ENCODE measurements around the gene OPTC. TPM values are rescaled to one million over a fixed set of nuclear protein-coding genes. Genes with fewer than 3 reads are reported as not detected.

The OPTC gene
- total and polyA plus RNA-seq, 2 of the 8 experiments (the other 6 are each of a cell fraction or from before 2014, with no cell fraction given) = 1.1 to 4.0 TPM

DNA sequence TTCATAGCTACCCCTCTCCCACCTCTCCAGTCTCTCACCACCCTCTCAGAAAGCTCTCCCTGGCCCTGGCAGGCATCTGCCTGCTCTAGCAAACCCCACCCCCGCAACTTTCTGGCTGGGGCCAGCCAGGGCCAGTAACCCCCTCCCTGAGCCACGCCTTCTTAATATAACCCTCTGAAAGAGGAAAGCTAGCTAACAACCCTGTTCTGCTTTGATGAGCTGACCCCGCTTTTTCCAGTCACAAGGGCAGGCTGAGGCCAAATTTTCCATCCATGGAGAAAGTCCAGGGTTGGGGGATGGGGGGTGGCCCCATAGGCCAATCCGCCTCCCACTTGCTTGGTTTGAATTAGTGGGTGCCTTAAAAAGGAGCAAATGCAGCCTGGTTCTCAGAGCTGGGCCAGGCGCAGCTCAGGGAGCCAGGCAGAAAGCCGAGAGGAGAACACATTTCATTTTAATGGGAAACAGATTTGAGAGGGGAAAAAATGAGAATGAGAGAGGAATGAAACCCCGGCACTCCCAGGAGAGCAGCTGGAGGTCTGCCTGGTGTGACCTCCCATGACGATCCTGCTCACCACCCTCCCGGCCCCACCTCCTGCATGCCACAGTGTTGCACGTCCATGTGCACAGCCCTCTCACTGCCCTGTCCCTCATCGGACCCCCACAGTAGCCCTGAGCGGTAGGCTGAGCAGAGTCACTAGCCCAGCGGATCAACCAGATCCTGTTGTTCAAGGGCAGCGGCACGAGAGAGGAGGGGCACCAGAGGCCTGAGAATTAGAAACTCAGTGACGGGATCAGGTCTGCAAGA is 62.3 kb downstream of the OPTC start:
- Histone ChIP-seq H2AFZ (ENCODE audit: low read length) (peak overlapping the region; percentile 1; the same call in 1 of the 2 replicates), H2BK12ac (ENCODE audit: low read depth, low read length) (peak overlapping the region; percentile 100), H3K4me1 (replicated peaks in 1 of 4; ENCODE audit: control insufficient read depth in 3 of 4, insufficient read depth in 4 of 4, low read length in 3 of 4) (peaks cover 4 to 18% (median 15%) of the 10 kb centered on the region in 4 experiments), H4K8ac (ENCODE audit: extremely low read depth, insufficient read depth, low read length) (no peak overlapping the region; the same call in none of the 2 replicates), H3K9ac (replicated peaks in 1 of 4; ENCODE audit: extremely low read depth in 1 of 4, low read depth in 3 of 4, low read length in 3 of 4) (peak overlapping the region in 1 of 4 experiments; percentile 43; a peak in 1 of 7 replicates), H3K36me3 (ENCODE audit: control insufficient read depth in 2 of 4, insufficient read depth in 4 of 4, low read length in 3 of 4) (no peaks in the 10 kb centered on the region), H3K27me3 (replicated peaks in 1 of 4; ENCODE audit: control insufficient read depth in 3 of 4, extremely low read depth in 1 of 4, insufficient read depth in 3 of 4, low read length in 3 of 4) (no peaks in the 10 kb centered on the region), H3K23me2 (ENCODE audit: low read depth, low read length) (no peaks in the 10 kb centered on the region), H2BK15ac (ENCODE audit: low read length) (peak overlapping the region; percentile 66; the same call in 1 of the 2 replicates), H2BK5ac (ENCODE audit: low read depth, low read length) (peak overlapping the region; percentile 93), H3K4ac (replicated peaks; ENCODE audit: insufficient read length, low read depth, low read length) (no peak overlapping the region), H3K79me2 (ENCODE audit: control insufficient read depth in 1 of 2, insufficient read depth in 2 of 2, low read length in 2 of 2) (no peaks in the 10 kb centered on the region), H3K23ac (ENCODE audit: insufficient read length) (no peak overlapping the region), H3K4me2 (ENCODE audit: insufficient read depth in 1 of 2, low read depth in 2 of 2, low read length in 2 of 2) (peak overlapping the region; percentile 51 to 52; a peak in 3 of 4 replicates), H3K9me3 (ENCODE audit: insufficient read depth in 2 of 2, low read depth in 1 of 2, low read length in 1 of 2) (no peaks in the 10 kb centered on the region), H3K56ac (replicated peaks; ENCODE audit: insufficient read length, low read depth, low read length) (no peak overlapping the region), H3K18ac (ENCODE audit: extremely low read depth, low read length) (peak overlapping the region; percentile 92), H4K91ac (replicated peaks; ENCODE audit: insufficient read length, low read length) (peak overlapping the region; percentile 5), H4K20me1 (replicated peaks in 1 of 2; ENCODE audit: control insufficient read depth in 1 of 2, insufficient read depth in 2 of 2, low read length in 2 of 2) (no peaks in the 10 kb centered on the region), H2BK120ac (replicated peaks; ENCODE audit: low read depth, low read length) (peak overlapping the region; percentile 1), H3K14ac (ENCODE audit: insufficient read length) (no peak overlapping the region), H3K27ac (ENCODE audit: low read depth, low read length) (no peak overlapping the region), H2AK5ac (ENCODE audit: low read depth, low read length) (peak overlapping the region; percentile 85), H2BK20ac (ENCODE audit: low read length) (peak overlapping the region; percentile 93; the same call in 1 of the 2 replicates), H3K79me1 (ENCODE audit: low read depth, low read length) (no peaks in the 10 kb centered on the region), H4K5ac (ENCODE audit: insufficient read length, low read depth, low read length) (no peak overlapping the region), H3K4me3 (ENCODE audit: extremely low read depth in 1 of 4, insufficient read depth in 2 of 4, low read depth in 3 of 4, low read length in 4 of 4) (peak overlapping the region in 1 of 4 experiments; percentile 21; a peak in 2 of 8 replicates)
- FAIRE-seq (no peak), DNase-seq (ENCODE audit: low read depth in 1 of 2, low spot score in 2 of 2) (peak in 1 of 2 experiments; percentile 62)
- 49% methylated on average over 15 of the region's 16 CpGs; no CpG with 5 or more reads in 1 of the 2 experiments for WGBS, 2 experiments (ENCODE audit: extremely low coverage in 1 of 2, insufficient coverage in 1 of 2, insufficient read length in 1 of 2, insufficient replicate concordance in 2 of 2, low coverage in 1 of 2, low lambda C conversion rate in 2 of 2, missing lambda C conversion rate in 1 of 2)
- ChIA-PET CTCF (ENCODE audit: partially characterized antibody) (interaction anchor here (0.6 to 3.5 kb wide), 13 partner anchors 10 to 516 kb away, joined by 3 to 13 read pairs (median 4); no protein-coding TSS in a partner anchor), POLR2A (ENCODE audit: partially characterized antibody) (interaction anchor here (0.6 to 1.6 kb wide), 6 partner anchors 10 to 616 kb away, joined by 3 to 4 read pairs (median 4); no protein-coding TSS in a partner anchor)
- TF ChIP-seq ZNF274 (IDR thresholded peaks at IDR 0.05; ENCODE audit: borderline replicate concordance, extremely low read depth, low read length) = no peak
- no peak for TF ChIP-seq NANOG (IDR thresholded peaks at IDR 0.05; ENCODE audit: insufficient read depth, low read depth, low read length, poor library complexity, severe bottlenecking)
- TF ChIP-seq RFX5 (IDR thresholded peaks at IDR 0.05; ENCODE audit: borderline replicate concordance, low read depth, low read length) = no peak
- no peak for TF ChIP-seq EP300 (IDR thresholded peaks at IDR 0.05; ENCODE audit: borderline replicate concordance in 1 of 2, low read depth in 2 of 2, low read length in 2 of 2)
- TF ChIP-seq BCL11A (IDR thresholded peaks at IDR 0.05; ENCODE audit: low read depth in 2 of 2, low read length in 2 of 2) = no peak
- TF ChIP-seq, protein P1, sequence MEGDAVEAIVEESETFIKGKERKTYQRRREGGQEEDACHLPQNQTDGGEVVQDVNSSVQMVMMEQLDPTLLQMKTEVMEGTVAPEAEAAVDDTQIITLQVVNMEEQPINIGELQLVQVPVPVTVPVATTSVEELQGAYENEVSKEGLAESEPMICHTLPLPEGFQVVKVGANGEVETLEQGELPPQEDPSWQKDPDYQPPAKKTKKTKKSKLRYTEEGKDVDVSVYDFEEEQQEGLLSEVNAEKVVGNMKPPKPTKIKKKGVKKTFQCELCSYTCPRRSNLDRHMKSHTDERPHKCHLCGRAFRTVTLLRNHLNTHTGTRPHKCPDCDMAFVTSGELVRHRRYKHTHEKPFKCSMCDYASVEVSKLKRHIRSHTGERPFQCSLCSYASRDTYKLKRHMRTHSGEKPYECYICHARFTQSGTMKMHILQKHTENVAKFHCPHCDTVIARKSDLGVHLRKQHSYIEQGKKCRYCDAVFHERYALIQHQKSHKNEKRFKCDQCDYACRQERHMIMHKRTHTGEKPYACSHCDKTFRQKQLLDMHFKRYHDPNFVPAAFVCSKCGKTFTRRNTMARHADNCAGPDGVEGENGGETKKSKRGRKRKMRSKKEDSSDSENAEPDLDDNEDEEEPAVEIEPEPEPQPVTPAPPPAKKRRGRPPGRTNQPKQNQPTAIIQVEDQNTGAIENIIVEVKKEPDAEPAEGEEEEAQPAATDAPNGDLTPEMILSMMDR (IDR thresholded peaks at IDR 0.05; ENCODE audit: control extremely low read depth in 1 of 3, insufficient read depth in 1 of 3, low read depth in 1 of 3, low read length in 3 of 3) = no peak
- TF ChIP-seq RBBP5 (IDR thresholded peaks at IDR 0.05; ENCODE audit: borderline replicate concordance, low read depth, low read length) = peak; percentile 43; the same call in 1 of the 2 replicates
